ENCODE results near the gene CEACAM8. TPM values are rescaled to one million over a fixed set of nuclear protein-coding genes. Genes with fewer than 3 reads are reported as not detected.
"Not testable (repeated sequence)": the region's sequence is repeated elsewhere in the genome, so short reads cannot be mapped to it uniquely, and the experiment has no call there.

Gene CEACAM8
- total RNA-seq, 1 donor from 2014 or later: not detected

DNA sequence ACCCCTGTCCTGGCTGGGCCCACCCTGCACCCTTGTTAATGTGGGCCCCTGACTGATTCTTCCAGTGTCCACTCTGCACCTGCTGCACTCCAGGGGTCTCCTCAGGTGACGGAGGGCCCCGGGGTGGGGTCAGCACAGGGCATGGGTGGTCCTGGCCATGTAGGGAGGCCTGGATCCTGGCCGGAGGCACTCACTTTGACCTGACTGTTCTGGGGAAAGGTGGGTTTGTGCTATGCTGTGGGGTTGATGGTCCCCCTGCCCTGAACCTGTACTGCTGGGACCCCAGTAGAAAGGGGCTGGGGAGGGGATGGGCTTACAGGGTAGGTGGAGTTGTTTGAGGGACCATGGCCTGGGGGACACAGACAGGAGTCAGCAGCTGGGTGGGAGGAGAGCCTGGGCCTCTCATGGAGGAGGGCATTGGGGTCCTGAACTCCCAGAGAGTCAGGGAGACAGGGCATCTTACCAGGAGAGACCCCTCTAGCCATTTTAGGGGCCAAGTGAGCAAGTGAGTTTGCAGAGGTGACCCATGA is 40.6 kb downstream of the CEACAM8 start:
- Histone ChIP-seq H3K4me2 (no peak overlapping the region), H3K36me3 (no peaks in the 10 kb centered on the region), H3K9me3 (ENCODE audit: low read depth) (no peaks in the 10 kb centered on the region), H3K27me3 (no peaks in the 10 kb centered on the region), H2AFZ (replicated peaks) (no peak overlapping the region), H3F3A (ENCODE audit: low read depth) (no peaks in the 10 kb centered on the region), H4K20me1 (ENCODE audit: low read depth) (no peaks in the 10 kb centered on the region), H3K79me2 (ENCODE audit: low read depth) (no peaks in the 10 kb centered on the region), H3K27ac (no peak overlapping the region), H3K4me1 (peaks cover 10% of the 10 kb centered on the region), H3K9ac (no peak overlapping the region), H3K4me3 (no peak overlapping the region)
- Mint-ChIP-seq H3K4me3 (no peak overlapping the region), H3K27ac (no peak overlapping the region), H3K36me3 (no peaks in the 10 kb centered on the region), H3K9me3 (peaks cover 9% of the 10 kb centered on the region), H3K4me1 (peaks cover 8% of the 10 kb centered on the region), H3K27me3 (ENCODE audit: insufficient read depth, low read depth) (peaks cover 4% of the 10 kb centered on the region)
- DNase-seq (ENCODE audit: low spot score): no peak
- TF ChIP-seq EZH2 (IDR thresholded peaks at IDR 0.05) (no peak), EZH2phosphoT487 (IDR thresholded peaks at IDR 0.05) (no peak)
- TF ChIP-seq, protein P1, sequence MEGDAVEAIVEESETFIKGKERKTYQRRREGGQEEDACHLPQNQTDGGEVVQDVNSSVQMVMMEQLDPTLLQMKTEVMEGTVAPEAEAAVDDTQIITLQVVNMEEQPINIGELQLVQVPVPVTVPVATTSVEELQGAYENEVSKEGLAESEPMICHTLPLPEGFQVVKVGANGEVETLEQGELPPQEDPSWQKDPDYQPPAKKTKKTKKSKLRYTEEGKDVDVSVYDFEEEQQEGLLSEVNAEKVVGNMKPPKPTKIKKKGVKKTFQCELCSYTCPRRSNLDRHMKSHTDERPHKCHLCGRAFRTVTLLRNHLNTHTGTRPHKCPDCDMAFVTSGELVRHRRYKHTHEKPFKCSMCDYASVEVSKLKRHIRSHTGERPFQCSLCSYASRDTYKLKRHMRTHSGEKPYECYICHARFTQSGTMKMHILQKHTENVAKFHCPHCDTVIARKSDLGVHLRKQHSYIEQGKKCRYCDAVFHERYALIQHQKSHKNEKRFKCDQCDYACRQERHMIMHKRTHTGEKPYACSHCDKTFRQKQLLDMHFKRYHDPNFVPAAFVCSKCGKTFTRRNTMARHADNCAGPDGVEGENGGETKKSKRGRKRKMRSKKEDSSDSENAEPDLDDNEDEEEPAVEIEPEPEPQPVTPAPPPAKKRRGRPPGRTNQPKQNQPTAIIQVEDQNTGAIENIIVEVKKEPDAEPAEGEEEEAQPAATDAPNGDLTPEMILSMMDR (IDR thresholded peaks at IDR 0.05): no peak

DNA sequence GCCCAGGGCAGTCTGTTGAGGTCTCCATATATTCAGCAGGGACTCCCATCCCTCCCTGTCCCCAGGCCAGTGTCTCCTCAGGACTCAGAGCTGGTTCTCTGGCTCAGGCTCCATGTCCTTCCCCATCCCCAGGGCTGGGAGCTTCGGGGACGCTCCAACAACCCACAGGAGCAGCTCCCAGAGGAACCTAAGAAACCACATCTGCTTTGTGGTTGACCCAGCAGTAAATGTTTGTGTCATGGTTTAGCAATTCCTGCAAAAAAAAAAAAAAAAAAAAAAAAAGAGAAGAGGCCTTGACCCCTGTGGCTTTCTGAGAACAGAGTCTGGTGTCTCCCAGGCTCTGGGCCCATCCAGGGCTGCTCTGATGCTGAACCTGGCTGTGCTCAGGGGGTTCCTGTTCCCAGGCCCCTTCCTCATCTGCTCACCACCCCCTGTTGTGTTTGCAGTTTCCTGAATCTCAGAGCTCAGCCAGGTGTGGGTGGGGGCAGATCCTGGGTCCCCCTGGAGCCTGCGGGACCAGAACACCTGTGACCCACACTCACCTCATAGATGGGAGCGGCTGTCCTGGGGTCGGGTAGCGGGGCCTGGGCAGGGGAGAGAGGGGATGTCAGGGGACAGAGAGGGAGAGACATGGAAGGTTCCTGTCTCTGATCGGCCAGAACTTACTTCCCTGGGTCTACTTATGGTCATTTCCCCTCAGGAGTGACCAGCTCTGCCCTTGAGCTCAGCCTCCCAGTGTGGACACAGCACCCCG is 41.3 kb downstream of the CEACAM8 start:
- Mint-ChIP-seq H3K4me3 (no peak overlapping the region), H3K9me3 (peaks cover 13% of the 10 kb centered on the region), H3K36me3 (no peaks in the 10 kb centered on the region), H3K27ac (no peak overlapping the region), H3K27me3 (ENCODE audit: insufficient read depth, low read depth) (peaks cover 4% of the 10 kb centered on the region), H3K4me1 (peaks cover 8% of the 10 kb centered on the region)
- Histone ChIP-seq H3K4me1 (peaks cover 10% of the 10 kb centered on the region), H3K4me2 (no peak overlapping the region), H3F3A (ENCODE audit: low read depth) (no peaks in the 10 kb centered on the region), H3K27me3 (no peaks in the 10 kb centered on the region), H4K20me1 (ENCODE audit: low read depth) (no peaks in the 10 kb centered on the region), H3K9me3 (ENCODE audit: low read depth) (no peaks in the 10 kb centered on the region), H3K36me3 (no peaks in the 10 kb centered on the region), H2AFZ (replicated peaks) (no peak overlapping the region), H3K9ac (no peak overlapping the region), H3K79me2 (ENCODE audit: low read depth) (no peaks in the 10 kb centered on the region), H3K4me3 (no peak overlapping the region), H3K27ac (no peak overlapping the region)
- TF ChIP-seq EZH2phosphoT487 (IDR thresholded peaks at IDR 0.05) (no peak), EZH2 (IDR thresholded peaks at IDR 0.05) (no peak)
- TF ChIP-seq, protein P1 (IDR thresholded peaks at IDR 0.05): no peak
- DNase-seq (ENCODE audit: low spot score): no peak

DNA sequence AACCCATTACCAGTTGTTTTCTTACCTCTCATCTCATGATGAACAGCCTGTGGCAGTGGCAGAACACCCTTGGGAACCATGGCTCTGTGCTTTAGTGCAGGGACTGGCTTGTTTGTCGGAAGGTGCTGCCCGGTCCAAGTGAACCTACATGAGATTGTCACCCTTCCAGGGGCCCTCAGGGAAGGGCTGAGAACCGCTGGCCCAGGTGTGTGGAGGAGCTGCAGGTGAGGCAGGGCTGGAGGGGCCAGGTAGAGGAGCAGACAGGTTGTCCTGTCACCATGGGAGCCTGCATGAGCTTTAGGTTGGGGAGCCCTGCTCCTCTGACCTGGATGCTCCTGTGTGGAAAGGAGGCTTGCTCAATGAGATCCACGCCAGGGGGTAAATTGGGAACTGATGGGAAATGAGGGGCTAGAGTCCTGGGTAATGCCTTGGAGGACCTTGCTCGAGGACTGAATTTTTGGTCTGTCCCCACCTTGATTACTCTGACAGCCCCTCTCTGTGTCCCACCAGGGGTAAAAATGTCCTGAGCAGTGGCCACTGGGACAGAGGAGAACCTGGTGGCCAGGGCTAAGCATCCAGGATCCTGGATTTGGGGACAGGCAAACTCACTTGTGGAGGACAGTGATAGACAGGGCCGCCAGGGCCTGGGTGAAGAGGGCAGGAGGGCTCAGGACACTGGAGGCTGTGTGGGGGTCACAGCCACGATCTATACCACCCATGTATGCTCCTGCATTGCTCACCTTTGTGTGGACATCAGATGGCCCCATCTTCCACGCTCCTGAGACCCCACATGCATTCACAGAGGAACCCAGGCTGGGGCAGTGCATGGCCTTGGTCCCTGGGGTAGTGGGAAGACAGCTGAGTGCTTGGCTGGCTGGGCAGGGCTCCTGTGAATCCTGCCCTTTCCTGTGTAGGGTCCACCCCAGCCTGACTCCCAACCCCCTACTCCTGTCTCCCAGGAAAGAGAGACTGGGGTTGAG is 42.3 kb downstream of the CEACAM8 start:
- Mint-ChIP-seq H3K27ac (no peak overlapping the region), H3K4me3 (no peak overlapping the region), H3K9me3 (peaks cover 15% of the 10 kb centered on the region), H3K4me1 (peaks cover 8% of the 10 kb centered on the region), H3K27me3 (ENCODE audit: insufficient read depth, low read depth) (peaks cover 4% of the 10 kb centered on the region), H3K36me3 (no peaks in the 10 kb centered on the region)
- Histone ChIP-seq H3F3A (ENCODE audit: low read depth) (no peaks in the 10 kb centered on the region), H3K79me2 (ENCODE audit: low read depth) (no peaks in the 10 kb centered on the region), H3K4me1 (peaks cover 10% of the 10 kb centered on the region), H3K27me3 (no peaks in the 10 kb centered on the region), H3K4me2 (no peak overlapping the region), H3K9ac (no peak overlapping the region), H3K4me3 (no peak overlapping the region), H3K36me3 (no peaks in the 10 kb centered on the region), H3K9me3 (ENCODE audit: low read depth) (no peaks in the 10 kb centered on the region), H3K27ac (no peak overlapping the region), H2AFZ (replicated peaks) (no peak overlapping the region), H4K20me1 (ENCODE audit: low read depth) (no peaks in the 10 kb centered on the region)
- TF ChIP-seq EZH2phosphoT487 (IDR thresholded peaks at IDR 0.05): no peak
- no peak for TF ChIP-seq EZH2 (IDR thresholded peaks at IDR 0.05)
- TF ChIP-seq, protein P1 (IDR thresholded peaks at IDR 0.05): no peak
- DNase-seq (ENCODE audit: low spot score): no peak

DNA sequence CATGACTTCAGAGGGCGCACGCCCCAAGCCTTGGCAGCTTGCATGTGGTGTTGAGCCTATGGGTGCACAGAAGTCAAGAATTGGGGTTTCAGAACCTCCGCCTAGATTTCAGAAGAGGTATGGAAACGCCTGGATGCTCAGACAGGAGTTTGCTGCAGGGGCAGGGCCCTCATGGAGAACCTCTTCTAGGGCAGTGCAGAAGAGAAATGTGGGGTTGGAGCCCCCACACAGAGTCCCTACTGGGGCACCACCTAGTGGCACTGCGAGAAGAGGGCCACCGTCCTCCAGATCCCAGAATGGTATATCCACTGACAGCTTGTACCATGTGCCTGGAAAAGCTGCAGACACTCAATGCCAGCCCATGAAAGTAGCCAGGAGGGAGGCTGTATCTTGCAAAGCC is 44.2 kb downstream of the CEACAM8 start:
- H3K4me1 Mint-ChIP-seq; H3F3A ChIP-seq (ENCODE audit: low read depth); H4K20me1 ChIP-seq (ENCODE audit: low read depth); H3K9me3 ChIP-seq (ENCODE audit: low read depth); H3K27me3 ChIP-seq; H3K4me3 ChIP-seq; H3K4me2 ChIP-seq; H3K27me3 Mint-ChIP-seq (ENCODE audit: insufficient read depth, low read depth); H3K36me3 Mint-ChIP-seq; H3K36me3 ChIP-seq; H3K79me2 ChIP-seq (ENCODE audit: low read depth); H3K4me3 Mint-ChIP-seq; H3K27ac ChIP-seq; H3K9ac ChIP-seq; H3K27ac Mint-ChIP-seq; DNase-seq (ENCODE audit: low spot score); H3K4me1 ChIP-seq; H2AFZ ChIP-seq (replicated peaks): not testable (repeated sequence)
- peaks cover 15% of the 10 kb centered on the region for H3K9me3 Mint-ChIP-seq

DNA sequence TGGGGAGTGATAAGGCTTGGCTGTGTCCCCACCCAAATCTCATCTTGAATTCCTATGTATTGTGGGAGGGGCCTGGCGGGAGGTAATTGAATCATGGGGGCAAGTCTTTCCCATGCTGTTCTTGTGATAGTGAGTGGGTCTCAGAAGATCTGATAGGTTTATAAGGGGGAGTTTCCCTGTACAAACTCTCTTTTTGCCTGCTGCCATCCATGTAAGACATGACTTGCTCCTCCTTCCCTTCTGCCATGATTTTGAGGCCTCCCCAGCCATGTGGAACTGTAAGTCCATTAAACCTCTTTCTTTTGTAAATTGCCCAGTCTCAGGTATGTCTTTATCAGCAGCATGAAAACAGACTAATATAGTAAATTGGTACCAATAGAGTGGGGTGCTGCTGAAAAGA is 45.7 kb downstream of the CEACAM8 start:
- not testable (repeated sequence) for H4K20me1 ChIP-seq (ENCODE audit: low read depth); H3K4me1 ChIP-seq; H3K4me3 ChIP-seq; H3K79me2 ChIP-seq (ENCODE audit: low read depth); H3K27me3 Mint-ChIP-seq (ENCODE audit: insufficient read depth, low read depth); DNase-seq (ENCODE audit: low spot score); H3K36me3 Mint-ChIP-seq; H3K9me3 ChIP-seq (ENCODE audit: low read depth); H3K27ac ChIP-seq; H3K36me3 ChIP-seq; H3K4me3 Mint-ChIP-seq; H2AFZ ChIP-seq (replicated peaks); H3K27me3 ChIP-seq; H3K4me2 ChIP-seq; H3K9ac ChIP-seq; H3K27ac Mint-ChIP-seq; H3F3A ChIP-seq (ENCODE audit: low read depth); H3K4me1 Mint-ChIP-seq
- peaks cover 15% of the 10 kb centered on the region for H3K9me3 Mint-ChIP-seq
